ENCODE data around the gene ASXL2.

The ASXL2 gene

DNA sequence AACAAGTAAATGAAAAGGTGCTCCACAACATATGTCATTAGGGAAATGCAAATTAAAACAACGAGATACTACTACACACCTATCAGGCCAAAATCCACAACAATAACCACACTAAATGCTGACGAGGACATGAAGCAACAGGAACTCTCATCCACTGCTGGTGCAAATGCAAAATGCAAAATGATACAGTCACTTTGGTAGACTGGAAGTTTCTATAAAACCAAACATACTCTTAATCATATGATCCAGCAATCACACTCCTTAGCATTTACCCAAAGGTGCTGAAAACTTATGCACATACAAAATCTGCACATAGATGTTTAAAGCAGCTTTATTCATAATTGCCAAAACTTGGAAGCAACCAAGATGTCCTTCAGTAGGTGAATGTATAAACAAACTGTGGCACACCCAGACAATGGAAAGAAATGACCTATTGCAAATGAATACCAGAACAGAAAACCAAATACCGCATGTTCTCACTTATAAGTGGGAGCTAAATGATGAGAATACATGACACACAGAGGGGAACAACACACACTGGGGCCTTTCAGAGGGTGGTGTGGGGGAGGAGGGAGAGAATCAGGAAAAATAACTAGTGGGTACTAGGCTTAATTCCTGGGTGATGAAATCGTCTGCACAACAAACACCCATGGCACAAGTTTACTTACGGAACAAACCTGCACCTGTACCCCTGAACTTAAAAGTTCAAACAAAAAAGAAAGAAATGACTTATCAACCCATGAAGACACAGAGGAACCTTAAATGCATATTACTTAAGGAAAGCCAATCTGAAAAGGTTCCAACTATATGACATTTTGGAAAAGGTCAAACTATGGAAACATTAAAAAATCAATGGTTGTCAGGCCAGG lies 80.4 kb downstream of the ASXL2 start:
- no peak for DNase-seq (ENCODE audit: low read depth)

GRCh38 chr2:25794544-25795276 lies 83.6 kb downstream of the ASXL2 start:
- no peak for DNase-seq (ENCODE audit: low read depth)

DNA sequence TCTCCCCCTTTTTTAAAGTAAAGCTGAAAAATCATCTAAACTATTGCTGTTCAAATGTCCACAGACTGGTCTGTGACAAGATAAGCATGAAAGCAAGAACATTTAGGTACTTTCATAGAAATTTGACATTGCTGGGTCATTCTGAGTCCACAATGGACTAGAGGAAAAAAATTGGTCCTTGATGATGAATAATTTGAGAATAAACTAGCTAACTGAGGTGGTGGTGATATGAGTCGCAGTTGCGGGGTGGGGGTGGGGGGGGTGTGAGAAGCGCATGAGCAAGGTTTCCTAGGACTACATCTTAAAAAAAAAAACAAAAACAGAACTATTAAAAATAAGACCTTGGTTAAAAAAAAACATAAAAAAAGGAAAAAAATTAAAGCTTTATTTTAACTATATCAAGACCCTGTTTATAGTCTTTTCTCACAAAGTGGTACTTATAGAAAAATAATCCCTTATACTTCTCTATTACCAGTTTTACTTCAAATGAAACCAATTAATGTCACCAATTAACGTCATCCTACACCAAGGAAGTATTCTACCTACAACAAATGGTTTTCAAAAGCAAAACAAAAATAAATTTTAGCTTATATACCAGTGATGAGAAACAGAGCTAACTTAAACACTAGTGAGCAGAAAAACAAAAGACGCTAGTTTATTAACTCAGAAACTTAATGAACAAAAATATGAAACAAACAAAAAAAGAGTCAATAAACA lies 88.1 kb downstream of the ASXL2 start:
- DNase-seq (ENCODE audit: low read depth), result no peak

DNA sequence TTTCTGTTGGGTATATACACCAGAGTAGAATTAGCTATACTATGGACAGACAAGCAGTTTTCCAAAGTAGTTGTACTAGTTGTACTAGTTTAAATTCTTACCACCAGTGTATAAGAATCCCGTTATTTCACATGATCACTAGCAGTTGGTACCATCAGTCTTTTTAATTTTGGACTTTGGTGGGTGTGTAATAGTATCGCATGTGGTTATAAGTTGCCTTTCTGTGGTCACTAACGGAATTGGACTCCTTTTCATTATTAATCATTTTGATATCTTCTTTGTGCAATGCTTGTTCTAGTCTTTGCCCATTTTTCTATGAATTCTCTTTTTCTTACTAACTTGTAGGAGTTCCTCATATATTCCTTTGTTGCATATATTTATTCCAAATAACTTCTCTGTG lies 89.8 kb downstream of the ASXL2 start:
- DNase-seq (ENCODE audit: low read depth), result no peak

DNA sequence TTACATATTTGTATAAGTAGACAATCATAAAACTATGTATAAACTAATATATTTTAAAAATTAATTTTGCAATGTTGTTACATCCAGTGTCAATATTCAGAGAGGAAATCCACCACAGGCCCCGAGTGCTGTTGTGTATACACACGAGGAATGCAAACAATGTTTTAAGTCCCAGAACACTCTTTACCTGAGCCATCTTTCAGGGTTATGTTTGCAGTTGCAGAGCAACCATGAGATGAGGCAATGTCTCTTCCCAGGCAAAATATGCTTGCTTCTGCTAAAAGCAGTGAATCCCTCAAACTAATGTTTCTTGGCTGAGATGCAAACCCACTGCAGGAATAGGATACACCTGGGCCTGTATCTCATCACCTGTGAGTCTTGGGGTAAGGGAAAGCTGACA lies 91.3 kb downstream of the ASXL2 start:
- DNase-seq (ENCODE audit: low read depth), result no peak

DNA sequence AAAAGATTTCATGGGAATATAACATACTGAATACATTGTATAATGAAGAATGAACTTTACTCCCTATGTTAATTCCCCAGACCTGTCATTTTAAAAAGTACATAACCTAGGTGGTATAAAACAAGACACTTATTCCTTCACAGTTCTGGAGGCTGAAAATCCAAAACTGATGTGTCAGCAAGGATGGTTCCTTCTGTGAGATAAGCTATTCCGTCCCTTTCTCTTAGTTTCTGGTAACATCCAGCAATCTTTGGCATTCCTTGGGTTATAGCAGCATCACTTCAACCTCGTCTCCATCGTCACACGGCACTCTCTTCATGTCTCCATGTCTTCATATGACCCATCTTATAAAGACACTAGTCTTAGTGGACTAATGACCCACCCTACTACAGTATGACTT lies 93.9 kb downstream of the ASXL2 start:
- no peak for DNase-seq (ENCODE audit: low read depth)

GRCh38 chr2:25777077-25777476 lies 101.2 kb downstream of the ASXL2 start:
- DNase-seq (ENCODE audit: low read depth), result no peak

DNA sequence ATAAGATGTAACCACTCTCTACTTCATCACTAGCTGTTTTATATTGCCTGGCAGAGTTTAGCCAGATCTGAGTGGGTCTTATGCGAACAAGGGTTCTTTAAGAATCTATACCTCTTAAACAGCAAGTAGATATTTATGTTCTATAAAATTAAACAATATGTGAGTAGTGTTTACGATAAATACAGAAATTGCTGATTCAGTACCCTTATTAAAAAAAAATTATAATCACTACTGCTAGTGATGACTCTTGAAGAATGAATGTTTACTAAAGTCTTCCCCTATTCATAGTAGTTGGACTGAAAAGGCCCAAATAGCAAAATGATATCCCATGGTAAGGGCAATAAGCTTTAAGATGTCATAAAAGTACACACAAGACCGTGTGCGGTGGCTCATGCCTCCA lies 106.2 kb downstream of the ASXL2 start:
- DNase-seq (ENCODE audit: low read depth), result no peak

- no peak for DNase-seq (ENCODE audit: low read depth)
Observed at GRCh38 chr2:25763575-25763974, 114.7 kb downstream of the ASXL2 start.

DNA sequence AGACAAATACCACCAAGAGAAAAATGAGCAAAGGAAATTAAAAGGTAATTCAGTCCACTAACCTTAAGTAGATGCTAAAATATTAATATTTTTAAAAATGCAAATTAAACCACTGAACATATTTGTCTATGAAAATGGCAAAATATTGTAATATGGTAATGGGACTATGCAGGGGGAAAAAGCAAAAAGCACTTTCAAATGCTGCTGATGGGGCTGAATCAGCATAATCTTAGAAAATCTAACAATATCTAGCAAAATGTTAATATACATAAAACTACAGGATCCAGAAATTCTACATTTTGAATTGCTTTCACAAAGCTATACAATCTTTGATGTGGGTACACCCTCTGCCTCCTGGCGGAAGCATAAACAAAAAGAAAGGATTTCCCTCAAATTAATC lies 118.0 kb downstream of the ASXL2 start:
- DNase-seq (ENCODE audit: low read depth), result no peak

- no peak for DNase-seq (ENCODE audit: low read depth)
Observed at GRCh38 chr2:25758348-25758747, 119.9 kb downstream of the ASXL2 start.

DNA sequence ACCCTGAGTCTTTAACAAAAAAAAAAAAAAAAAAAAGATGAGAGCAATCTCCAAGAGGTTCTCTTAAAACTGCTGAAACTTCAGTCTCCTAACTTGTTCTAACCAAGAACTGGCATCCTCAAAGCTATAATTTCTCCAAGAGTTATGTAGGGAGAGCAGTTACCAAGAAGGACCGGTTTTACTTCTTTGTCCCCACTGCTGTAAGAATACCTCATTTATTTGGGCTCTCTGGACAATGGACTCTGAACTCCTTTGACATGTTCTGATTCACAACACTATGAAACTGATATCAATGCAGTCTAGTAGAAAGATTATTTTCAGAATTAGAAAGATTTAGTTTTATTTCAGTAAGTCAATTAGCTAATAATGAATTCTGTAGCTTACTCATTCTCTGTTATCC lies 120.4 kb downstream of the ASXL2 start:
- no peak for DNase-seq (ENCODE audit: low read depth)

DNA sequence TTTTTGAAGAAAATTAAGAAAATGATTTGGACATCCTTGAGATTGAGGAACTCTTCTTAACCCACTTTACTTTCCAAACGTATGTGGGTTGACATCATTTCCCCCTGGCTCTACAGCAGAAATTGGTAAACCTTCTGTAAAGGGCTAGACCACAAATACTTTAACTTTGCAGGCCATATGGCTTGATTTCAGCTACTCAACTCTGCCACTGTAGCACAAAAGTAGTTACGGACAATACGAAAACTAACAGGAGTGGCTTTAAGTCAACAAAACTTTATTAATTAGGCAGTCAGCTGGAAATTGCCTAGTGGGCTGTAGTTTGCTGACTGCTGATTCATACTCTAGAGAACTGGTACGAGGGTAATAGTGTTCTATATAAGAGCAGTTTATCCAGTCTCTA lies 121.8 kb downstream of the ASXL2 start:
- no peak for DNase-seq (ENCODE audit: low read depth)

DNA sequence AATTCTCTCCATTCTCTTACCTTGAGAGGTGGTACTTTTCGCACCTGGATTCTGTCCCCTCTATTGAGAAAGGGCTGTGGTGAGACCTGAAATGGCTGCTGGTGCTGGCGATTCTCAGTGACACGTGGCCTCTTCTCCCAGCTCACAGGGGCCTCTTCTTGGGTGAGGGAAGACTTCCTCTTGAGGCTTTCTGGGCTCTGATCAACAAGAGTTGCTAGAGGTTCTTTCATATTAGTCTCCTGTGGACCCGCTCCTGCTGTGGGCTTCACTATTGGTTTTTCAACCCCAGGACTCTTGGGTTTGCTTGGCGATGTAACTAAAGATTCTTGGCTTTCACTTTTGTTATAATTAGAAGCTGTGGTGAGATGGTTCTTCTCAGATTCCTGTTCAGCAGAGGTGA lies 128.6 kb downstream of the ASXL2 start:
- DNase-seq (ENCODE audit: low read depth), result no peak

- no peak for DNase-seq (ENCODE audit: low read depth)
Observed at GRCh38 chr2:25744055-25744454, 134.2 kb downstream of the ASXL2 start.

GRCh38 chr2:25743132-25743830 lies 135.0 kb downstream of the ASXL2 start:
- no peak for DNase-seq (ENCODE audit: low read depth)

DNA sequence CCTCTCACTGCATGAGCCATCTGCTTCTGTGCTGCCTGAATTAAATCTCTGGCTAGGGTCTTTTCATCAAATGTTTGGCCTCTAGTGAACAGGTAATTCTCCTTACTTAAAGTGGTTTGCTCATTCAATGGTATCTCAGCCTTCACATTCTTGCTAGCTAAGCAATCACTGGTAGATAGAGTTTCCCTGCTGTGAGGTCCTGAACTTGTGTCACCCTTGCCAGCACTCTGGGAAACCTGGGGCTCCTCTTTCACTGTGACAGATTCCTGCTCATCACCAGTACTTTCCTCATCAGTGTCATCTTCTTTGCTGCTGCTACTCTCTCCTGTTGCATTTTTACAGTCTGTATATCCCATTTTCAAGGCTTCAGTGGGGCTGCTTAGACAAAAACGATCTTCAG lies 135.8 kb downstream of the ASXL2 start:
- DNase-seq (ENCODE audit: low read depth), result no peak

DNA sequence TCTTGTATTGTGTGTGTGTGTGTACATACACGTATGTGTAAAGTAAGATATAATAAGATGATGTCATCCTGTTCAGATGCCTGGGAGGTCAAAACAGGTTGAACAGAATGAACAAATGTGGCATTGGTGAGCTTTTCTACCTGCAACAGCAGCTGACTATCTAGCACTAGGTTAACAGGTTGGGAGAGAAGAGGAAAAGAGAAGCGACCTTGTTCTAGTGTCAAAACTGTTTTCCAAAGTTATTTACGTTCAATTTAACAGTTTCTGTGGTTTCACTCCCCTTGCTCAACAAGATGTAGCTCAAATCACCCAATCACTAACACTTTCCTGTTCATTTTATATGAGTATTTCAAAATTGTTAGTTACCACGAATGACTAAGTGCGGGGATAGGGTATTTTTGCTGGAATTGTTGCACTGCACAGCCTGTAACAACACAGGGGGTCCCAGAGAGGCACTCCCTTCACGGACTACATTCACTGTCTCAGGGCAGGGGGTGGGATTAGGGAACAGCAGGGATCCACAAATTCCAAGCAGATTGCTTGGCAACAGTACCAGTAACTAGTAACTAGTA lies 137.4 kb downstream of the ASXL2 start:
- DNase-seq (ENCODE audit: low read depth), result no peak

DNA sequence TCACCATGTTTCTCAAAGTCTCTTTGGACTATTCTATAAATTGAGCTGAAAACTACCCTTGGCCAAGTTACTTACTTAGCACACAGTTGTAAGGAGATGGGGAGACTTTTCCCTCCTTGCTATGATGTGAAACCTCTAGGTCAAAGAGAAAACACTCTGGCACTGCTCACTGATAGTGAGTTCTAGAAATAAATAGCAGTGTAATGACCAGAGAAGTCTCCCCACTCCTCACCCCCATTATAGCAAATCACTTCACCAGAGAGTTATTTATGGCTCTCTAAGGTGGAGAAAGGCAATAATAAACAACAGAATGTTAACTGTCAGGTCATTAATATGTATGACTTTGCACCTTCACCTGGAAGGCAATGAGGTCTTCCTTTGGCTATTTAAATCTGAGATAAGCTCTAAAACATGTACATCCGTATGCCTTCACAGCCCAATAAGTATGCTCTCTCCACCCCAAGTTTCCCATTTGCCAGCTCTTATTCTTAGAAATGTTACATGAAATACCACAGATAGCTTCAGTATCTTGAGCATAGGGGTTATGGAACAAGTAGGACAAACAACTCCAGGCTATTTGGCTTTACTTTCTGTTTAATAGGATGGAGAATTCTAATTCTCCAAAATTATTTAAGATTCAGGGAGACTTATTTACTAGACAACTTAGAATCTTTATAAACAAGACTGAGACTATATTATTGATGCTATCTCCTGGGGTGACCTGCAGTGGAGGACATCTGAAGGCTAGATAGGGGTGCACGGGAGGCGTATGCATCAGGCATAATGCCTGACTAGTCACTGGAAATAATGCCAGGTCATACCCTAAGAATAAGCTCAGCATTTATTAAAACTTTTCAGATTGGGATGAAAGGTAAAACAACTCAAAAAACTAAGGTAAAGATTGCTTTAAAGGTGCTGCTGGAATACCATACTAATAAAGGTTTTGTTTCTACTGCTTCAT lies 139.6 kb downstream of the ASXL2 start:
- no peak for DNase-seq (ENCODE audit: low read depth)

- no peak for DNase-seq (ENCODE audit: low read depth)
Observed at GRCh38 chr2:25736899-25737515, 141.3 kb downstream of the ASXL2 start.

Data from stimulated activated CD8-positive, alpha-beta memory T cell treated with anti-CD3 and anti-CD28 coated beads, Interleukin-12 subunit alpha, Interleukin-12 subunit beta, amount 100 ng/mL, for 4 hours (primary cell).